Liver (tissue), 9 donors: ENCODE data around the gene SMPDL3B. TPM values are rescaled to one million over a fixed set of nuclear protein-coding genes. Genes with fewer than 3 reads are reported as not detected.
A peak's percentile ranks its signal among the peaks of the same experiment; 100 is the strongest.

Experiments used
- DNase-seq: peaks from one replicate; pipeline ENCODE4 v3.0.0-alpha.2; 2017; ENCODE audit warnings: low spot score
- H3K27ac ChIP-seq, 2 donors: one replicate each; pipeline ENCODE4 v1.7.0; 2013; ENCODE audit warnings: inconsistent platforms in 2 of 2, low read length in 2 of 2, control low read depth in 1 of 2, low read depth in 1 of 2, mild to moderate bottlenecking in 1 of 2
- H3K27me3 ChIP-seq, 4 donors: one replicate each; pipeline versions ENCODE4 v1.6.1 to v1.7.0; 2013; ENCODE audit warnings: low read length in 3 of 4, inconsistent platforms in 1 of 4, mild to moderate bottlenecking in 1 of 4, moderate library complexity in 1 of 4; ENCODE audit not compliant: control insufficient read depth in 4 of 4, insufficient read depth in 4 of 4
- H3K36me3 ChIP-seq, 4 donors: one replicate each; pipeline versions ENCODE4 v1.6.1 to v1.7.0; 2013; ENCODE audit warnings: low read length in 3 of 4, mild to moderate bottlenecking in 3 of 4, low read depth in 1 of 4, moderate library complexity in 1 of 4; ENCODE audit not compliant: control insufficient read depth in 4 of 4, insufficient read depth in 3 of 4
- H3K4me1 ChIP-seq, 4 donors: one replicate each; pipeline versions ENCODE4 v1.6.1 to v1.7.0; 2013; ENCODE audit warnings: low read length in 3 of 4, mild to moderate bottlenecking in 3 of 4, moderate library complexity in 1 of 4; ENCODE audit not compliant: control insufficient read depth in 4 of 4, insufficient read depth in 4 of 4
- H3K4me3 ChIP-seq, 3 donors: one replicate each; pipeline versions ENCODE4 v1.6.1 to v1.7.0; 2013; ENCODE audit warnings: low read length in 3 of 3, control low read depth in 1 of 3, low read depth in 1 of 3, mild to moderate bottlenecking in 1 of 3
- H3K9ac ChIP-seq, 2 donors: one replicate each; pipeline ENCODE4 v1.7.0; 2013; ENCODE audit warnings: low read length in 2 of 2, mild to moderate bottlenecking in 2 of 2, moderate library complexity in 2 of 2, control low read depth in 1 of 2, low read depth in 1 of 2
- H3K9me3 ChIP-seq, 4 donors: one replicate each; pipeline versions ENCODE4 v1.6.1 to v1.7.0; 2013; ENCODE audit warnings: low read length in 3 of 4; ENCODE audit not compliant: control insufficient read depth in 4 of 4
- EGR1 ChIP-seq, 2 donors: IDR thresholded peaks; 2 replicates each; pipeline ENCODE4 v1.6.1; 2016 to 2018; ENCODE audit warnings: antibody characterized with exemption in 2 of 2, low read depth in 2 of 2
- GABPA ChIP-seq, 2 donors: IDR thresholded peaks in 1 of 2; conservative IDR thresholded peaks in 1 of 2; 2 replicates each; pipeline ENCODE4 v1.6.1; 2016; ENCODE audit warnings: antibody characterized with exemption in 2 of 2, mild to moderate bottlenecking in 1 of 2, moderate library complexity in 1 of 2
- JUND ChIP-seq, 2 donors: IDR thresholded peaks; 2 replicates each; pipeline ENCODE4 v1.6.1; 2016; ENCODE audit warnings: antibody characterized with exemption in 2 of 2
- NR2F2 ChIP-seq: IDR thresholded peaks from 2 replicates; pipeline ENCODE4 v1.6.1; 2016; ENCODE audit warnings: antibody characterized with exemption
- RXRA ChIP-seq, 2 donors: IDR thresholded peaks; 2 replicates each; pipeline ENCODE4 v1.6.1; 2017 to 2018; ENCODE audit warnings: antibody characterized with exemption in 2 of 2, mild to moderate bottlenecking in 1 of 2
- SP1 ChIP-seq: IDR thresholded peaks from 2 replicates; pipeline ENCODE4 v1.6.1; 2018; ENCODE audit warnings: antibody characterized with exemption, mild to moderate bottlenecking
- TAF1 ChIP-seq: conservative IDR thresholded peaks from 2 replicates; pipeline ENCODE4 v1.6.1; 2016; ENCODE audit warnings: antibody characterized with exemption, mild to moderate bottlenecking
- YY1 ChIP-seq: IDR thresholded peaks from 2 replicates; pipeline ENCODE4 v1.6.1; 2016; ENCODE audit warnings: antibody characterized with exemption, mild to moderate bottlenecking
- WGBS: extraction: QIAGEN DNeasy Blood & Tissue Kit; methylation state at CpG from one replicate; pipeline ENCODE4 v1.1.7; 2013; 5-methylcytosine and 5-hydroxymethylcytosine counted together
- polyA plus RNA-seq, 2 donors: library from polyadenylated mRNA; stranded (reverse) in 1 of 2; unstranded in 1 of 2; fragments of 200-250 nt in 1 of 2; fragments of >200 nt in 1 of 2; fragmentation: Nextera tagmentation in 1 of 2; extraction: Ambion mirVana in 1 of 2; gene quantifications; one replicate each; pipeline versions ENCODE4 v1.2.1 to v1.2.3, GENCODE V29; 2013 to 2015
- total RNA-seq, 2 donors: library from RNA; depleted of rRNA; stranded (reverse); fragments of >200 nt; gene quantifications; one replicate each; pipeline ENCODE4 v1.2.3, GENCODE V29; 2014
- TF ChIP-seq, protein P1 (sequence below): IDR thresholded peaks from 2 replicates; pipeline ENCODE4 v1.6.1; 2016; ENCODE audit warnings: antibody characterized with exemption
- TF ChIP-seq, protein P2 (sequence below): fragments of 150-350 bp; IDR thresholded peaks from 2 replicates; pipeline ENCODE4 v1.5.1; 2017; ENCODE audit warnings: improper control_type of control experiment, low read depth, low read length; ENCODE audit not compliant: missing input control
- donor health status: healthy.
- donor health status: healthy.
- donor health status: healthy.
- donor health status: healthy.
- donor health status: healthy.

SMPDL3B gene
- total and polyA plus RNA-seq, 4 donors = 0.24 to 0.37 (median 0.32) TPM

DNA sequence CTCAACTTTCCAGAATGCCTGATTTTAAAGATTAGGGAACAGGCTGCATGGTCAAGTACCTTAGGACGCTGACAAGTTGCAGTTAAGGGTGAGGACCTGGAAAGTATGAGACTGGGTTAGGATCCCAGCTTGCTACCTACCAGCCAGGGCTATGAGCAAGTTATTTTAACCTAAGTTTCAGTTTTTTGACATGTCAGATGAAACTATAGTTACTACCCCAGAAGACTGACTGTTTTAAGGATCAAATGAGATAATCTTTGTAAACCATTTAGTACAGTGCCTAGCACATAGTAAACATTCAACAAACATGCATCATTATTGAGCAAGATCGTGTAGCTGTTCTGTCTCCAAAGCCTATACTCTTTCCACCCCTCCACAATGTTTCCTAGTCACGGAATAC, 48.1 kb upstream of the SMPDL3B start:
- Histone ChIP-seq H3K27ac (peak overlapping the region; percentile 63 to 65), H3K27me3 (no peaks in the 10 kb centered on the region), H3K36me3 (peaks cover 1 to 18% (median 9%) of the 10 kb centered on the region in 4 donors), H3K9me3 (no peaks in the 10 kb centered on the region), H3K4me1 (peaks cover 0 to 11% (median 0%) of the 10 kb centered on the region in 4 donors), H3K4me3 (no peak overlapping the region), H3K9ac (peak overlapping the region in 1 of 2 donors; percentile 4)
- 84% methylated on average over 3 of the region's 3 CpGs for WGBS
- DNase-seq = no peak
- TF ChIP-seq TAF1 = no peak

DNA sequence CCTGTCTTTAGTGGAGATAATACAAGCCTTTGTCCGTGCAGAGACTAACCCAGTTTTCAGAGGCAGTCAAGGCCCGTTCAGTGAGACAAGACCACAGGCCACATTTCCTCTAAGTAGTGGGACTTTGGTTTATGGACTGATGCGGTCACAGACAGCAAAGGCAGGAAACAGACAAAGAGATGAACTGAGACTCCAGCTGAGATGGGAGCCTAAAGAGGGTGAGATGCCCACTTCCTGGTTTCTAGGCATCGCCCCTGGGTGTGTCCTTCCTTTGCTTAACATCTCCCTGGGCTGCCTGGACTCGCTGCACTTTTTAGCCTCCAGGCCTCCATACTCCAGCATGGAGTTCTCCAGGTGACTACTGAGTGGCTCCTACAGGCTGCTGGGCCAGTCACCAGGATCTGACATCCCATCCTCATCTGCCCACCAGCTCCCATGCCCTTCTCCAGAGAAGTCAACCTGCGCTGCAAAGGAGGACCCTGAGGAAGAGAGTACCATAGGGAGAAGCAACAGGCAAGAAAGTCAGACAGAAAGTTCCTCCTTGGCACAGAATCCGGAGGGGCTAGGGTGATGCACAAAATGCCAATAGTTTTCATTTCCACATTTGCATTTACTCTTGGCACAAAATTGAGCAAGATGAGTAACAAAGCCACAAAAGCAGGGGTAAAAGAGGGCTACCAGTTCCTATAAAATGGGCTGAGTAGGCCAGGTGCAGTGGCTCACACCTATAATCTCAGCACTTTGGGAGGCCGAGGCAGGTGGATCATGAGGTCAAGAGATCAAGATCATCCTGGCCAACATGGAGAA, 47.4 kb upstream of the SMPDL3B start:
- WGBS = 81% methylated on average over 8 of the region's 8 CpGs
- Histone ChIP-seq H3K4me3 (no peak overlapping the region), H3K36me3 (peaks cover 2 to 25% (median 14%) of the 10 kb centered on the region in 4 donors), H3K27me3 (no peaks in the 10 kb centered on the region), H3K27ac (peak overlapping the region; percentile 63 to 65), H3K4me1 (peaks cover 0 to 12% (median 0%) of the 10 kb centered on the region in 4 donors), H3K9me3 (no peaks in the 10 kb centered on the region), H3K9ac (peak overlapping the region in 1 of 2 donors; percentile 28)
- no peak for TF ChIP-seq RXRA (IDR thresholded peaks at IDR 0.05)
- no peak for TF ChIP-seq GABPA (IDR thresholded peaks at IDR 0.05 in 1 of 2, conservative IDR thresholded peaks at IDR 0.05 in 1 of 2)
- no peak for TF ChIP-seq JUND (IDR thresholded peaks at IDR 0.05)
- TF ChIP-seq, protein P1, sequence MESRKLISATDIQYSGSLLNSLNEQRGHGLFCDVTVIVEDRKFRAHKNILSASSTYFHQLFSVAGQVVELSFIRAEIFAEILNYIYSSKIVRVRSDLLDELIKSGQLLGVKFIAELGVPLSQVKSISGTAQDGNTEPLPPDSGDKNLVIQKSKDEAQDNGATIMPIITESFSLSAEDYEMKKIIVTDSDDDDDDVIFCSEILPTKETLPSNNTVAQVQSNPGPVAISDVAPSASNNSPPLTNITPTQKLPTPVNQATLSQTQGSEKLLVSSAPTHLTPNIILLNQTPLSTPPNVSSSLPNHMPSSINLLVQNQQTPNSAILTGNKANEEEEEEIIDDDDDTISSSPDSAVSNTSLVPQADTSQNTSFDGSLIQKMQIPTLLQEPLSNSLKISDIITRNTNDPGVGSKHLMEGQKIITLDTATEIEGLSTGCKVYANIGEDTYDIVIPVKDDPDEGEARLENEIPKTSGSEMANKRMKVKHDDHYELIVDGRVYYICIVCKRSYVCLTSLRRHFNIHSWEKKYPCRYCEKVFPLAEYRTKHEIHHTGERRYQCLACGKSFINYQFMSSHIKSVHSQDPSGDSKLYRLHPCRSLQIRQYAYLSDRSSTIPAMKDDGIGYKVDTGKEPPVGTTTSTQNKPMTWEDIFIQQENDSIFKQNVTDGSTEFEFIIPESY = no peak
- TF ChIP-seq SP1 = no peak
- DNase-seq = no peak

DNA sequence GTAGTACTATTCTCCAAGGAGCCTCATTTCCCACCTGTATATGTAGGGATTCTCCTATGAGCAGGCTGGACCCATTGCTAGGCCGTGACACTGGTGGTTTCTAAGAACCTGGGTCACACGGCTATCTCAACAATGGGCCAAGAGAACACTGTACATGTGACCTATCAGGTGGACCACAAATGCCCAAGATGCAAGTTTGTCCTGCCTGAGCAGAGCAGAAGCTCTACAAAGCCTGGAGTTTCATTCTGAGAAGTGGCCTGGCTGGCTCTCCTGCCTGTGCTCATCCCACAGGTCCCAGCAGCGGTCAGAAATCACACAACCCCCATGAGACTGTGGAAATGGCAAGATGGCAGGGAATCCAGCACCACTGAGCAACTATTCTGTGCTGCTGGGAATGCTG, 45.3 kb upstream of the SMPDL3B start:
- peaks cover 6 to 45% (median 34%) of the 10 kb centered on the region in 4 donors for H3K36me3 ChIP-seq
- 91% methylated on average over 3 of the region's 3 CpGs for WGBS
- H3K4me3 ChIP-seq = no peak overlapping the region
- peaks cover 0 to 12% (median 0%) of the 10 kb centered on the region in 4 donors for H3K4me1 ChIP-seq
- no peak for DNase-seq
- no peak for TF ChIP-seq GABPA (IDR thresholded peaks at IDR 0.05 in 1 of 2, conservative IDR thresholded peaks at IDR 0.05 in 1 of 2)
- TF ChIP-seq RXRA (IDR thresholded peaks at IDR 0.05) = no peak
- TF ChIP-seq, protein P2, sequence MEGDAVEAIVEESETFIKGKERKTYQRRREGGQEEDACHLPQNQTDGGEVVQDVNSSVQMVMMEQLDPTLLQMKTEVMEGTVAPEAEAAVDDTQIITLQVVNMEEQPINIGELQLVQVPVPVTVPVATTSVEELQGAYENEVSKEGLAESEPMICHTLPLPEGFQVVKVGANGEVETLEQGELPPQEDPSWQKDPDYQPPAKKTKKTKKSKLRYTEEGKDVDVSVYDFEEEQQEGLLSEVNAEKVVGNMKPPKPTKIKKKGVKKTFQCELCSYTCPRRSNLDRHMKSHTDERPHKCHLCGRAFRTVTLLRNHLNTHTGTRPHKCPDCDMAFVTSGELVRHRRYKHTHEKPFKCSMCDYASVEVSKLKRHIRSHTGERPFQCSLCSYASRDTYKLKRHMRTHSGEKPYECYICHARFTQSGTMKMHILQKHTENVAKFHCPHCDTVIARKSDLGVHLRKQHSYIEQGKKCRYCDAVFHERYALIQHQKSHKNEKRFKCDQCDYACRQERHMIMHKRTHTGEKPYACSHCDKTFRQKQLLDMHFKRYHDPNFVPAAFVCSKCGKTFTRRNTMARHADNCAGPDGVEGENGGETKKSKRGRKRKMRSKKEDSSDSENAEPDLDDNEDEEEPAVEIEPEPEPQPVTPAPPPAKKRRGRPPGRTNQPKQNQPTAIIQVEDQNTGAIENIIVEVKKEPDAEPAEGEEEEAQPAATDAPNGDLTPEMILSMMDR = no peak
- no peak for TF ChIP-seq JUND (IDR thresholded peaks at IDR 0.05)
- TF ChIP-seq YY1 = no peak
- TF ChIP-seq, protein P1 = no peak
- TF ChIP-seq EGR1 (IDR thresholded peaks at IDR 0.05; ENCODE audit: low read depth in 2 of 2) = no peak
- no peak for TF ChIP-seq NR2F2
- no peak for TF ChIP-seq TAF1
- TF ChIP-seq SP1 = no peak
- H3K9me3 ChIP-seq = no peaks in the 10 kb centered on the region
- H3K9ac ChIP-seq = no peak overlapping the region
- H3K27ac ChIP-seq = no peak overlapping the region
- H3K27me3 ChIP-seq = no peaks in the 10 kb centered on the region
